Transverse colon (tissue), 4 donors: Measurements from ENCODE around the gene MTMR4. TPM values are rescaled to one million over a fixed set of nuclear protein-coding genes. Genes with fewer than 3 reads are reported as not detected.

Source experiments
- DNase-seq: peaks from one replicate; pipeline ENCODE4 v3.0.0-alpha.2; 2019
- H3K27ac ChIP-seq, 4 donors: fragments of 200-600 bp; sonication (generic); 2 replicates each; pipeline ENCODE4 v1.5.1; 2016 to 2018; ENCODE audit warnings: inconsistent platforms in 4 of 4
- H3K27me3 ChIP-seq: fragments of 200-600 bp; sonication (generic); 2 replicates; pipeline ENCODE4 v1.5.1; 2017; ENCODE audit warnings: inconsistent platforms
- H3K36me3 ChIP-seq, 4 donors: fragments of 200-600 bp; sonication (generic); 2 replicates each; pipeline ENCODE4 v1.5.1; 2017 to 2019; ENCODE audit warnings: inconsistent platforms in 4 of 4
- H3K4me1 ChIP-seq, 4 donors: fragments of 200-600 bp; sonication (generic); 2 replicates each; pipeline ENCODE4 v1.5.1; 2017 to 2020; ENCODE audit warnings: inconsistent platforms in 4 of 4
- H3K4me3 ChIP-seq, 4 donors: fragments of 200-600 bp; sonication (generic); 1 replicate in 1 of 4; 2 replicates in 3 of 4; pipeline versions ENCODE4 v1.5.1 to v1.6.1; 2017 to 2019; ENCODE audit warnings: inconsistent platforms in 4 of 4
- H3K9me3 ChIP-seq, 2 donors: fragments of 200-600 bp; sonication (generic); 2 replicates each; pipeline ENCODE4 v1.5.1; 2017 to 2019; ENCODE audit warnings: inconsistent platforms in 2 of 2
- CTCF ChIP-seq, 5 experiments: fragments of 200-600 bp in 3 of 5; fragments of 450-650 bp in 2 of 5; sonication (generic) in 3 of 5; IDR thresholded peaks; 1 replicate in 2 of 5; 2 replicates in 3 of 5; pipeline ENCODE4 v1.5.1; 2016 to 2017; ENCODE audit warnings: antibody characterized with exemption in 5 of 5, inconsistent platforms in 3 of 5, mild to moderate bottlenecking in 2 of 5, moderate library complexity in 1 of 5
- EP300 ChIP-seq: sonication (generic); formaldehyde crosslinking; IDR thresholded peaks from one replicate; pipeline ENCODE4 v1.6.1; 2017; ENCODE audit warnings: antibody characterized with exemption, low read depth
- POLR2A ChIP-seq: fragments of 450-650 bp; IDR thresholded peaks from one replicate; pipeline ENCODE4 v1.6.1; 2016; ENCODE audit warnings: antibody characterized with exemption, mild to moderate bottlenecking, moderate library complexity
- POLR2AphosphoS5 ChIP-seq, 3 donors: sonication (generic); formaldehyde crosslinking; IDR thresholded peaks; one replicate each; pipeline ENCODE4 v1.6.1; 2016; ENCODE audit warnings: antibody characterized with exemption in 3 of 3
- WGBS, 2 donors: methylation state at CpG; one replicate each; pipeline ENCODE4 v1.1.5; 2018; ENCODE audit warnings: low coverage in 1 of 2; 5-methylcytosine and 5-hydroxymethylcytosine counted together
- in situ Hi-C, 4 donors: fragments of 200-750 bp; cut with MboI; loops; one replicate each; pipeline versions ENCODE4 v1.15.0 to v1.15.1; 2017; ENCODE audit warnings: low sequenced_read_pairs in 3 of 4, low pct_ligation_motif_present in 1 of 4, low pct_unique_long_range_greater_than_20kb in 1 of 4
- intact Hi-C: fragments of 100-400 bp; cut with DNase I; formaldehyde crosslinking; loops from one replicate; pipeline ENCODE4 v1.15.1; 2023; ENCODE audit warnings: low total_unique reads
- total RNA-seq, 4 donors: library from RNA; depleted of rRNA; stranded (reverse); fragments of >200 nt; gene quantifications; one replicate each; pipeline ENCODE4 v1.1.0, GENCODE V29; 2016

The MTMR4 gene
- total RNA-seq, 4 donors from 2014 or later: 43.2 to 79.6 (median 53.1) TPM

- Histone ChIP-seq H3K36me3 (peaks cover 0 to under 1% (median 0%) of the 10 kb centered on the region in 4 donors), H3K27me3 (no peaks in the 10 kb centered on the region), H3K4me1 (peaks cover 19 to 53% (median 34%) of the 10 kb centered on the region in 4 donors), H3K4me3 (peak overlapping the region; percentile 59 to 73 (median 68)), H3K27ac (peak overlapping the region; percentile 92 to 97 (median 96)), H3K9me3 (no peaks in the 10 kb centered on the region)
- in situ Hi-C loops: no loop called here
- WGBS, 2 donors: 0% methylated on average over 39 of the region's 39 CpGs; no CpG with 5 or more reads in 1 of the 2 donors
- TF ChIP-seq CTCF (IDR thresholded peaks at IDR 0.05): no peak
- peak; percentile 74 for TF ChIP-seq POLR2A
- TF ChIP-seq POLR2AphosphoS5 (IDR thresholded peaks at IDR 0.05): peak; percentile 76 to 86 (median 84)
- DNase-seq: peak; percentile 100
- intact Hi-C loops: loop anchor here (5.0 to 10.0 kb wide), 2 partner anchors 114 to 487 kb away; no protein-coding TSS in a partner anchor
Measured at GRCh38 chr17:58517928-58518609, 3.6 kb upstream of the MTMR4 start.

GRCh38 chr17:58517378-58517927 lies 3.0 kb upstream of the MTMR4 start:
- no peak for DNase-seq
- TF ChIP-seq POLR2A: peak; percentile 25
- TF ChIP-seq POLR2AphosphoS5 (IDR thresholded peaks at IDR 0.05): peak in 2 of 3 donors; percentile 59 to 81
- TF ChIP-seq EP300: no peak
- TF ChIP-seq CTCF (IDR thresholded peaks at IDR 0.05): no peak
- Histone ChIP-seq H3K4me1 (peaks cover 19 to 58% (median 34%) of the 10 kb centered on the region in 4 donors), H3K27me3 (no peaks in the 10 kb centered on the region), H3K4me3 (peak overlapping the region; percentile 54 to 73 (median 65)), H3K36me3 (peaks cover 0 to 6% (median 0%) of the 10 kb centered on the region in 4 donors), H3K27ac (peak overlapping the region; percentile 92 to 97 (median 96)), H3K9me3 (no peaks in the 10 kb centered on the region)
- WGBS, 2 donors: 2% methylated on average over 18 of the region's 27 CpGs; no CpG with 5 or more reads in 1 of the 2 donors
- in situ Hi-C loops (no loop called here), intact Hi-C loops (loop anchor here (5.0 to 10.0 kb wide), 2 partner anchors 115 to 487 kb away; no protein-coding TSS in a partner anchor)

GRCh38 chr17:58516644-58517377 lies 2.4 kb upstream of the MTMR4 start:
- Histone ChIP-seq H3K4me1 (peaks cover 19 to 58% (median 34%) of the 10 kb centered on the region in 4 donors), H3K36me3 (peaks cover 0 to 11% (median 0%) of the 10 kb centered on the region in 4 donors), H3K9me3 (no peaks in the 10 kb centered on the region), H3K27me3 (no peaks in the 10 kb centered on the region), H3K27ac (peak overlapping the region; percentile 92 to 97 (median 96)), H3K4me3 (peak overlapping the region; percentile 54 to 73 (median 65))
- peak; percentile 69 for DNase-seq
- in situ Hi-C loops (no loop called here), intact Hi-C loops (loop anchor here (5.0 to 10.0 kb wide), 2 partner anchors 115 to 488 kb away; no protein-coding TSS in a partner anchor)
- 44% methylated on average over 2 of the region's 2 CpGs; no CpG with 5 or more reads in 1 of the 2 donors for WGBS, 2 donors
- TF ChIP-seq POLR2AphosphoS5 (IDR thresholded peaks at IDR 0.05) (peak in 2 of 3 donors; percentile 62 to 71), CTCF (IDR thresholded peaks at IDR 0.05) (no peak), POLR2A (peak; percentile 55), EP300 (no peak)

DNA sequence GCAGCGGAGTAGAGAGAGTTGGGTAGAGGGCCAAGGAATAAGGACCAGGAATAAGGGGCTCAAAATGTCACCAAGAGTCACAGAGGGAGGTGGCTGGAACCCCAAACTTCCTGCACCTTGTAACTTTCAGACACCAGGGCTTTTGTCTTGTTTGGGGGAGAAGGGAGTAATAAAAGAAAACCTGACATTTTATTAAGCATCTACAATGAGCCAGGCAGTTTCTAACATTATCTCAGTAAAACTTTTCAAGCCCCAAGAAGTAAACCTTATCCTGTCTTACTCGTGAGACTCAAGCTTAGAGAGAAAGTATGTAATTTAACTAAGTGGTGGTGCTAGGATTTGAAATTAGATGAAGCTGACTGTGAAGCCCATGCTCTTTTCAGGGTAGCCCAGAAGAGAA lies 848 bp upstream of the MTMR4 start:
- Histone ChIP-seq H3K9me3 (no peaks in the 10 kb centered on the region), H3K36me3 (peaks cover 0 to 26% (median 7%) of the 10 kb centered on the region in 4 donors), H3K4me1 (peaks cover 19 to 58% (median 34%) of the 10 kb centered on the region in 4 donors), H3K27ac (peak overlapping the region; percentile 67 to 92 (median 80)), H3K4me3 (no peak overlapping the region), H3K27me3 (no peaks in the 10 kb centered on the region)
- 65 to 70% methylated on average over 2 of the region's 2 CpGs for WGBS, 2 donors
- in situ Hi-C loops (no loop called here), intact Hi-C loops (loop anchor here (5.0 to 10.0 kb wide), 2 partner anchors 117 to 490 kb away; no protein-coding TSS in a partner anchor)
- TF ChIP-seq EP300 (no peak), POLR2AphosphoS5 (IDR thresholded peaks at IDR 0.05) (no peak), CTCF (IDR thresholded peaks at IDR 0.05) (no peak), POLR2A (no peak)
- no peak for DNase-seq
